ENCODE results near the gene TSPAN15.

Gene TSPAN15

DNA sequence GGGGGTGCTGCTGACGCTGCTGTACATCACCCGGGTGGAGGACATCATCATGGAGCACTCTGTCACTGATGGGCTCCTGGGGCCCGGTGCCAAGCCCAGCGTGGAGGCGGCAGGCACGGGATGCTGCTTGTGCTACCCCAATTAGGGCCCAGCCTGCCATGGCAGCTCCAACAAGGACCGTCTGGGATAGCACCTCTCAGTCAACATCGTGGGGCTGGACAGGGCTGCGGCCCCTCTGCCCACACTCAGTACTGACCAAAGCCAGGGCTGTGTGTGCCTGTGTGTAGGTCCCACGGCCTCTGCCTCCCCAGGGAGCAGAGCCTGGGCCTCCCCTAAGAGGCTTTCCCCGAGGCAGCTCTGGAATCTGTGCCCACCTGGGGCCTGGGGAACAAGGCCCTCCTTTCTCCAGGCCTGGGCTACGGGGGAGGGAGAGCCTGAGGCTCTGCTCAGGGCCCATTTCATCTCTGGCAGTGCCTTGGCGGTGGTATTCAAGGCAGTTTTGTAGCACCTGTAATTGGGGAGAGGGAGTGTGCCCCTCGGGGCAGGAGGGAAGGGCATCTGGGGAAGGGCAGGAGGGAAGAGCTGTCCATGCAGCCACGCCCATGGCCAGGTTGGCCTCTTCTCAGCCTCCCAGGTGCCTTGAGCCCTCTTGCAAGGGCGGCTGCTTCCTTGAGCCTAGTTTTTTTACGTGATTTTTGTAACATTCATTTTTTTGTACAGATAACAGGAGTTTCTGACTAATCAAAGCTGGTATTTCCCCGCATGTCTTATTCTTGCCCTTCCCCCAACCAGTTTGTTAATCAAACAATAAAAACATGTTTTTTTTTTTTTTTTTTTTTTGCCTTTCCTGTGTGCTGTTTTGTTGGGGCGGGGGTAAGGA, 55.8 kb downstream of the TSPAN15 start:
- H3K36me3 ChIP-seq (ENCODE audit: control insufficient read depth, insufficient read depth, low read length) = no peaks in the 10 kb centered on the region
- TF ChIP-seq, protein P1, sequence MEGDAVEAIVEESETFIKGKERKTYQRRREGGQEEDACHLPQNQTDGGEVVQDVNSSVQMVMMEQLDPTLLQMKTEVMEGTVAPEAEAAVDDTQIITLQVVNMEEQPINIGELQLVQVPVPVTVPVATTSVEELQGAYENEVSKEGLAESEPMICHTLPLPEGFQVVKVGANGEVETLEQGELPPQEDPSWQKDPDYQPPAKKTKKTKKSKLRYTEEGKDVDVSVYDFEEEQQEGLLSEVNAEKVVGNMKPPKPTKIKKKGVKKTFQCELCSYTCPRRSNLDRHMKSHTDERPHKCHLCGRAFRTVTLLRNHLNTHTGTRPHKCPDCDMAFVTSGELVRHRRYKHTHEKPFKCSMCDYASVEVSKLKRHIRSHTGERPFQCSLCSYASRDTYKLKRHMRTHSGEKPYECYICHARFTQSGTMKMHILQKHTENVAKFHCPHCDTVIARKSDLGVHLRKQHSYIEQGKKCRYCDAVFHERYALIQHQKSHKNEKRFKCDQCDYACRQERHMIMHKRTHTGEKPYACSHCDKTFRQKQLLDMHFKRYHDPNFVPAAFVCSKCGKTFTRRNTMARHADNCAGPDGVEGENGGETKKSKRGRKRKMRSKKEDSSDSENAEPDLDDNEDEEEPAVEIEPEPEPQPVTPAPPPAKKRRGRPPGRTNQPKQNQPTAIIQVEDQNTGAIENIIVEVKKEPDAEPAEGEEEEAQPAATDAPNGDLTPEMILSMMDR (IDR thresholded peaks at IDR 0.05; ENCODE audit: insufficient read depth, low read length, poor library complexity, severe bottlenecking) = no peak
- no peaks in the 10 kb centered on the region for H3K27me3 ChIP-seq (replicated peaks; ENCODE audit: control insufficient read depth, insufficient read depth, low read length)
- DNase-seq (ENCODE audit: extremely low read depth, insufficient read length) = no peak
- no peak overlapping the region; the same call in 1 of the 2 replicates for H3K4me3 ChIP-seq (replicated peaks; ENCODE audit: low read depth, low read length)

DNA sequence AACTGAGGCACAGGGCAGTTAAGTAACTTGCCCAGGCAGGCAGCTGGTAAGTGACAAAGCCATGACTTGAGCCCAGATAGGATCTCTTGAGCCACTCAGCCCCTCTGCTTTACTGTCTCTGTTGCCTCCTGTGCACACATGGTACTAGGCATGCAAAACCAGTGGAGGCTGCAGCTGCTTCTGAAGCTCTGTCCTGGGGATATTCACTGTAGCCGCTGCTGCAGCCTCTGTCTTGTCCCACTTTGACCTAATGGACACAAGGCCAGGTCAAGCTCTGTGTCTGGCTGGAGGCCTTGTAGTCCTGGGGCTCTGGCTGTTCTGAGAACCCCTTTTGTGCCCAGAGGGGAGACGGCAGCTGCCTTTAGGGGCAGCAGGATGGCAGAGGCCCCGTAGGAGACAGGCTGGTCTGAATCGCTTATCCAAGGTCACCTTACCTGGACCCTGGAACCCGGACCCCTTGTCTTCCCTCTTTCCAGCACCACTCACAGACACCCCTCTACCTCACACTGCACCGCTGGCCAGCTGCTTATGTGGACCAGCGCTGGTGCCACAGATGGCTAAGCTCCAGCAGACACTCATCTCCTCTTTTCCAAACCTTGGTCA, 57.6 kb downstream of the TSPAN15 start:
- Histone ChIP-seq H3K4me3 (replicated peaks; ENCODE audit: low read depth, low read length) (no peak overlapping the region), H3K27me3 (replicated peaks; ENCODE audit: control insufficient read depth, insufficient read depth, low read length) (no peaks in the 10 kb centered on the region), H3K36me3 (ENCODE audit: control insufficient read depth, insufficient read depth, low read length) (no peaks in the 10 kb centered on the region)
- no peak for DNase-seq (ENCODE audit: extremely low read depth, insufficient read length)
- TF ChIP-seq, protein P1 (IDR thresholded peaks at IDR 0.05; ENCODE audit: insufficient read depth, low read length, poor library complexity, severe bottlenecking) = no peak

DNA sequence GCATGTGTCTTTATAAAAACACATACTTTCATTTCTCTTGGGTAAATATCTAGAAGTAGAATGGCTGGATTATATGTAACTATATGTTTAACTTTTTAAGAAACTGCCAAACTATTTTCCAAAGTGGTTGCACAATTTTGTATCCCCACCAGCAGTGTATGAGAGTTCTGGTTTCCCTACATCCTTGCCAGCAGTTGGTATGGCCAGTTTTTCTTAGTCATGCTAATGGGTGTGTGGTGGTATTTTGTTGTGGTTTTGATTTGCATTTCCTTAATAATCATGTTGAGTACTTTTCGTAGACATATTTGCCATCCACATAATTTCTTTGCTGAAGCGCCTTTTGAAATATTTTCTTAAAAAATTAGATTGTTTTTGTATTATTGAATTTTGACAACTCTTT, 61.6 kb downstream of the TSPAN15 start:
- Histone ChIP-seq H3K4me3 (replicated peaks; ENCODE audit: low read depth, low read length) (no peak overlapping the region), H3K27me3 (replicated peaks; ENCODE audit: control insufficient read depth, insufficient read depth, low read length) (no peaks in the 10 kb centered on the region), H3K36me3 (ENCODE audit: control insufficient read depth, insufficient read depth, low read length) (no peaks in the 10 kb centered on the region)
- DNase-seq (ENCODE audit: extremely low read depth, insufficient read length) = no peak
- TF ChIP-seq, protein P1 (IDR thresholded peaks at IDR 0.05; ENCODE audit: insufficient read depth, low read length, poor library complexity, severe bottlenecking) = no peak

DNA sequence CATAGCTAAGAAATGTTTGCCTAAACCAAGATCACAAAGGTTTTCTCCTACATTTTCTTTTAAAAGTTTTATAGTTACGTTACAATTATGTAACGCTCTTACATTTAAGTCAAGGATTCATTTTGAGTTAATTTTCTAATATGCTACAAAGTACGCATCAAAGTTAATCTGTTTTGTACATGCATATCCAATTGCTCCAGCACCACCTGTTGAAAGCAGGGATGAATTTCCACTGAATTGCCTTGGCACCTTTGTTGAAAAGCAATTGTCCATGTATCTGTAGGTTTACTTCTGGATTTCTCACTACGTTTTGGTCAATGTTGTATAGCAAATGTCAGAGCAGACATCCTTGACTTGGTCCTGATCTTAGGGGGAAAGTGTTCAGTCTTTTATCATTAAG, 62.4 kb downstream of the TSPAN15 start:
- H3K4me3 ChIP-seq (replicated peaks; ENCODE audit: low read depth, low read length) = no peak overlapping the region
- no peaks in the 10 kb centered on the region for H3K27me3 ChIP-seq (replicated peaks; ENCODE audit: control insufficient read depth, insufficient read depth, low read length)
- DNase-seq (ENCODE audit: extremely low read depth, insufficient read length) = no peak
- TF ChIP-seq, protein P1 (IDR thresholded peaks at IDR 0.05; ENCODE audit: insufficient read depth, low read length, poor library complexity, severe bottlenecking) = no peak
- no peaks in the 10 kb centered on the region for H3K36me3 ChIP-seq (ENCODE audit: control insufficient read depth, insufficient read depth, low read length)

DNA sequence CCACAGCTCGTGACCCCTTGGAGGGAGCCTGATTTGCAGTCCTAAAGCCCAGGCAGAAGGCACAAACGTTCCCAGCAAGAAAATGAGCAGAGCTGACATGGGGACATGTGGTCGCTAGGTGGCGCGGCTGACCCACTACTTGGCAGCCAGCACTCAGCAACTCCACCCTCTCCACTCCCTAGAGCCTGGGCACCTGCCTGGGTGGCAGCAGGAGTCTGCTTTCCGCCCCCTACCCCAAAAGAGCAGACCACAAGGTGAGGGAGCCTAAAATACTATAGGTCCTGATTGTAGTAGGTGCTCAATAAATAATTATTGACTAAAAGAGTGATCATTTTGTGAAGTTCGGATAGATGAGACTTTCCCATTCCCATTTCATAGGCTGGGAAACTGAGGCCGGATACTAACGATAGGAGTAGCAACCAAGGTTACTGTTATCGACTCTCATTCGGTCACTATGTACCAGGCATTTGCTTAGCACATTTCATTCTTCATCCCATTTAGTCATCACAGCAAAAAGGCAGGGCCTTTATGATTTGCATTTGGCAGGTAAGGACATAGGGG, 64.5 kb downstream of the TSPAN15 start:
- H3K4me3 ChIP-seq (replicated peaks; ENCODE audit: low read depth, low read length) = no peak overlapping the region
- H3K27me3 ChIP-seq (replicated peaks; ENCODE audit: control insufficient read depth, insufficient read depth, low read length) = no peaks in the 10 kb centered on the region
- H3K36me3 ChIP-seq (ENCODE audit: control insufficient read depth, insufficient read depth, low read length) = no peaks in the 10 kb centered on the region
- peak; percentile 61 for DNase-seq (ENCODE audit: extremely low read depth, insufficient read length)
- TF ChIP-seq, protein P1 (IDR thresholded peaks at IDR 0.05; ENCODE audit: insufficient read depth, low read length, poor library complexity, severe bottlenecking) = peak; percentile 95

Data from GM06990 (cell line).